Vagina (tissue), 2 donors: ENCODE data around the gene STXBP5. TPM values are rescaled to one million over a fixed set of nuclear protein-coding genes. Genes with fewer than 3 reads are reported as not detected.
"Not testable (repeated sequence)": the region's sequence is repeated elsewhere in the genome, so short reads cannot be mapped to it uniquely, and the experiment has no call there.

Experiments used
- DNase-seq, 2 donors: peaks; one replicate each; pipeline ENCODE4 v3.0.0-alpha.2; 2017; ENCODE audit errors: extremely low spot score in 2 of 2
- H3K27ac ChIP-seq: fragments of 200-600 bp; sonication (generic); one replicate; pipeline ENCODE4 v1.5.1; 2019
- H3K27me3 ChIP-seq: fragments of 200-600 bp; sonication (generic); one replicate; pipeline ENCODE4 v1.5.1; 2019
- H3K36me3 ChIP-seq, 2 donors: fragments of 200-600 bp; sonication (generic); one replicate each; pipeline ENCODE4 v1.5.1; 2017 to 2019
- H3K4me1 ChIP-seq: fragments of 200-600 bp; sonication (generic); one replicate; pipeline ENCODE4 v1.5.1; 2019
- H3K4me3 ChIP-seq, 2 donors: fragments of 200-600 bp; sonication (generic); 1 replicate in 1 of 2; 2 replicates in 1 of 2; pipeline ENCODE4 v1.5.1; 2016 to 2019
- H3K9me3 ChIP-seq: fragments of 200-600 bp; sonication (generic); one replicate; pipeline ENCODE4 v1.5.1; 2019
- CTCF ChIP-seq, 3 experiments: fragments of 450-650 bp in 2 of 3; fragments of 200-600 bp in 1 of 3; sonication (generic) in 1 of 3; IDR thresholded peaks; one replicate each; pipeline ENCODE4 v1.5.1; 2017 to 2019; ENCODE audit warnings: antibody characterized with exemption in 3 of 3, mild to moderate bottlenecking in 2 of 3, moderate library complexity in 2 of 3
- POLR2A ChIP-seq, 2 donors: fragments of 450-650 bp; IDR thresholded peaks; one replicate each; pipeline ENCODE4 v1.6.1; 2017; ENCODE audit warnings: antibody characterized with exemption in 2 of 2, mild to moderate bottlenecking in 2 of 2, moderate library complexity in 2 of 2
- POLR2AphosphoS5 ChIP-seq, 2 donors: sonication (generic); formaldehyde crosslinking; IDR thresholded peaks; one replicate each; pipeline ENCODE4 v1.9.0; 2017; ENCODE audit warnings: antibody characterized with exemption in 2 of 2, mild to moderate bottlenecking in 2 of 2, low read depth in 1 of 2; ENCODE audit not compliant: insufficient read depth in 1 of 2
- intact Hi-C: fragments of 100-400 bp; cut with DNase I; formaldehyde crosslinking; loops from one replicate; pipeline ENCODE4 v1.15.1; 2023
- total RNA-seq: library from RNA; depleted of rRNA; stranded (reverse); fragments of >200 nt; gene quantifications from one replicate; pipeline ENCODE4 v1.2.3, GENCODE V29; 2016

Gene STXBP5
- total RNA-seq, 1 donor from 2014 or later: 33.9 TPM

- Histone ChIP-seq H3K4me3 (no peak overlapping the region), H3K9me3 (no peaks in the 10 kb centered on the region), H3K27ac (no peak overlapping the region), H3K4me1 (no peaks in the 10 kb centered on the region), H3K36me3 (peaks cover 0 to 44% of the 10 kb centered on the region in 2 donors), H3K27me3 (no peaks in the 10 kb centered on the region)
- intact Hi-C loops: no loop called here
- no peak for DNase-seq
- TF ChIP-seq POLR2AphosphoS5 (IDR thresholded peaks at IDR 0.05; ENCODE audit: insufficient read depth in 1 of 2, low read depth in 1 of 2) (no peak), POLR2A (IDR thresholded peaks at IDR 0.05) (no peak), CTCF (IDR thresholded peaks at IDR 0.05) (no peak)
Observed at GRCh38 chr6:147378819-147379218, 174.6 kb downstream of the STXBP5 start.

- not testable (repeated sequence) for DNase-seq, H3K4me1 ChIP-seq
Observed at GRCh38 chr6:147380841-147381240, 176.6 kb downstream of the STXBP5 start.

GRCh38 chr6:147381712-147382111 is 177.5 kb downstream of the STXBP5 start:
- Histone ChIP-seq H3K27me3 (no peaks in the 10 kb centered on the region), H3K36me3 (peaks cover 0 to 30% of the 10 kb centered on the region in 2 donors), H3K4me3 (no peak overlapping the region), H3K4me1 (no peaks in the 10 kb centered on the region), H3K27ac (no peak overlapping the region), H3K9me3 (no peaks in the 10 kb centered on the region)
- TF ChIP-seq POLR2AphosphoS5 (IDR thresholded peaks at IDR 0.05; ENCODE audit: insufficient read depth in 1 of 2, low read depth in 1 of 2) (no peak), POLR2A (IDR thresholded peaks at IDR 0.05) (no peak), CTCF (IDR thresholded peaks at IDR 0.05) (no peak)
- DNase-seq: no peak
- intact Hi-C loops: no loop called here

More at GRCh38 chr6:147380841-147381240, 176.6 kb downstream of the STXBP5 start:
- H3K27me3 ChIP-seq, H3K9me3 ChIP-seq, intact Hi-C loops, H3K27ac ChIP-seq, H3K4me3 ChIP-seq: not testable (repeated sequence)
- H3K36me3 ChIP-seq: peaks cover 0 to 39% of the 10 kb centered on the region in 2 donors

GRCh38 chr6:147382945-147383554 is 178.8 kb downstream of the STXBP5 start:
- Histone ChIP-seq H3K27me3 (no peaks in the 10 kb centered on the region), H3K4me3 (no peak overlapping the region), H3K36me3 (peaks cover 0 to 25% of the 10 kb centered on the region in 2 donors), H3K4me1 (no peaks in the 10 kb centered on the region), H3K9me3 (no peaks in the 10 kb centered on the region), H3K27ac (no peak overlapping the region)
- no peak for DNase-seq
- TF ChIP-seq POLR2AphosphoS5 (IDR thresholded peaks at IDR 0.05; ENCODE audit: insufficient read depth in 1 of 2, low read depth in 1 of 2) (no peak), POLR2A (IDR thresholded peaks at IDR 0.05) (no peak), CTCF (IDR thresholded peaks at IDR 0.05) (peak in 1 of 3 experiments; percentile 15)
- intact Hi-C loops: no loop called here

- Histone ChIP-seq H3K4me1 (no peaks in the 10 kb centered on the region), H3K27me3 (no peaks in the 10 kb centered on the region), H3K27ac (no peak overlapping the region), H3K36me3 (peaks cover 0 to 22% of the 10 kb centered on the region in 2 donors), H3K9me3 (no peaks in the 10 kb centered on the region), H3K4me3 (no peak overlapping the region)
- TF ChIP-seq POLR2AphosphoS5 (IDR thresholded peaks at IDR 0.05; ENCODE audit: insufficient read depth in 1 of 2, low read depth in 1 of 2) (no peak), POLR2A (IDR thresholded peaks at IDR 0.05) (no peak), CTCF (IDR thresholded peaks at IDR 0.05) (no peak)
- DNase-seq: no peak
- intact Hi-C loops: no loop called here
Observed at GRCh38 chr6:147384029-147384428, 179.8 kb downstream of the STXBP5 start.
